ENCODE results near the gene C10orf90.

C10orf90 gene

DNA sequence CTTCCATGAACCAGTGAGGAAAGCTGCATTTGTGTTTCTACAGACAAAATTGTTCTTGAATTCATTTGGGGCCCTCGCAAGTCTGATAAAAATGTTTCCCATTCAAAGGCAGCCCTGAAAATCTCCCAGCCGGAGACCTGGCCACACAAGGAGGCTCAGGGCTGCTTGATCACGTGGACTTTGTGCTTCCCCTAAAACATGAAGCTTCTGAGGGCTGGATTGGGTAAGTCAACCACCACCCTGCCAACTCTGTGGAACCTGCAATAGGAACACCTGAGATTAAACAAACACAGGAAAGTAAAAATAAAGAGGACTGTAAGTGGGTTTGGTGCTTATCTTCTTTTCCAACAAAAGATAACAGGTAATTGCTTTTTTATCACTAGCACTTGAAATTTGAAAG, 133.8 kb downstream of the C10orf90 start:
- no peak for DNase-seq

GRCh38 chr10:126536148-126536547, 134.3 kb downstream of the C10orf90 start:
- DNase-seq, result no peak

- no peak for DNase-seq
Observed at GRCh38 chr10:126533644-126534043, 136.8 kb downstream of the C10orf90 start.

DNA sequence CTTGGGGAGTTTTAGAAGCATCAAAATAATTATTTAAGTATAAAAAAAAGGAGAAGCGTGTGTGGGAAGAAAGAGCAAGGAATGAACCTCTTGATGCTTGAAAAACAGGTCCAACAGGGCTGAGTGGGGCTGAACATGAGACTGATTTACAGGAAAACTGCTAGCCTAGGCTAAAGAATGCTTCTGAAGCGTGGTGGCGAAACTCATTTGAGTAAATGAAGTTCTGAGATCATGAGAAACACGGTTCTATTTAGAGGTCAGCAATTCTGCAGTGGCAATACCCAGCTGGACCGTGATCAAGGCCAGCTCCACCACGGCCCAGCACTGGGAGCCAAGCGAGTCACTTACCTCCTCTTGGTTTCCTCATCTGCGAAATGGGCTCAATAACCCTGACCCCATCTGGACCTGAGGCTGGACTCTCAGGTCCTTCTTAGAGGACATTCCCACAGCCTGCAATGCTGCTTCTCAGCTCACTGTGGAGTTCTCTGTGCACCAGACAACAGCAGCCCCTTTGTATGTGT, 142.1 kb downstream of the C10orf90 start:
- no peak for DNase-seq

GRCh38 chr10:126527645-126528314, 142.7 kb downstream of the C10orf90 start:
- no peak for DNase-seq

- no peak for DNase-seq
Observed at GRCh38 chr10:126525326-126525725, 145.2 kb downstream of the C10orf90 start.

- DNase-seq, result no peak
Observed at GRCh38 chr10:126524526-126524925, 146.0 kb downstream of the C10orf90 start.

DNA sequence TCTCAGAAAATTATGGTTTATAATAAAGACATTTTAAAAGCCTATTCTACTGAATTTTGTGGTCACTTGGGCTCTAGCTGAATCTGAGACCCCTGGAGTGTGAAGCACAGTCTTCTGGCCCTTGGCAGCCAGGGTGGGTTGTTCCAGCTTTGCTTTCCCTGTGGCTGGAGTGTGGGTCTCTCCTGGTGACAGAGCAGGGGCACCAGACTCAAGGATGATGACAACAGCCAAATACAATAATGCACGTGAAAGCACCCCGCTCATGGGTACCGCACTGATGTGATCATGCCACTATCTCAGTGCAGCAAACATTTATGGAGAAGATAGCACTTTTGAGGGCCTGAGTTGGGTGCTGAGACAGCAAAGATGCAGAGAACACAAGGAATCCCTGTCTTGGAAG, 147.4 kb downstream of the C10orf90 start:
- no peak for DNase-seq

DNA sequence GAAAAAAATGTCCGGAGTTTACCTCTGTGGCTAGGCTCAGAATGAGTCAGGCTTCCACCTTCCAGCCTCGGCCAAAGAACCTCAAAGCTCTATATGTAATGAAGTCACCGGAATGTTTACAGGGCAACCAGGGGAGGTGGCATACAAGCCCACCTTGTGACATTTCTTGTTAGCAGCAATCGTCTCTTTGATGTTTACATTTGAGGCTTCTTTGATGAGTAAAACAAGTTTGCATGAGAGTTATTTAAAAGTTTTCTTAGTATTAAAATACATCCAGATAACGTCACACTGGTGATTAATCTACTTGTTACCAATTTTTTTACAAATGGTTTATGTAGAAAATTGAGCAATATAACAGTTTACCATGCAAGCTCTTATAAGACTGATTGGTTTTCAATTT, 149.1 kb downstream of the C10orf90 start:
- DNase-seq, result no peak

- DNase-seq, result no peak
Observed at GRCh38 chr10:126520751-126521317, 149.7 kb downstream of the C10orf90 start.

DNA sequence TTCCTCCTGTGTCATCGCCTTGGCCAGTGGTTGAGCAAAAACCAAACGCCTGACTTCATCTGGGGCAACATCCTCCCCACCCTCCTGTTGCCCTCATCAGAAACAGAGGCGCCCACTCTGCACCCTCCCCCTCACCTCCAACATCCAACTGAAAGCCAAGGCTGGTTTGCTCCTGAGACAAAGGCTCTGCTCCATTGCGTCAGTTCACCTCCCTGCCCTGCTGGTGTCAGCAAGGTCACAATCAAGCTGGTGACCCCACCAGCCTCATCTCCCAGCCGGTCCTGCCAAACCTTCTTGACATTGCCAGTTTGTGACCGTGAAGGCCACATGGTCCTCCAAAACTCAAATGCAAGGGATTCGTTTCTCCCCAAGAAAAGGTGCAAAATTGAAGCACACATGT, 150.5 kb downstream of the C10orf90 start:
- DNase-seq, result no peak

GRCh38 chr10:126519185-126519584, 151.3 kb downstream of the C10orf90 start:
- no peak for DNase-seq

- no peak for DNase-seq
Observed at GRCh38 chr10:126518218-126519080, 152.0 kb downstream of the C10orf90 start.

DNA sequence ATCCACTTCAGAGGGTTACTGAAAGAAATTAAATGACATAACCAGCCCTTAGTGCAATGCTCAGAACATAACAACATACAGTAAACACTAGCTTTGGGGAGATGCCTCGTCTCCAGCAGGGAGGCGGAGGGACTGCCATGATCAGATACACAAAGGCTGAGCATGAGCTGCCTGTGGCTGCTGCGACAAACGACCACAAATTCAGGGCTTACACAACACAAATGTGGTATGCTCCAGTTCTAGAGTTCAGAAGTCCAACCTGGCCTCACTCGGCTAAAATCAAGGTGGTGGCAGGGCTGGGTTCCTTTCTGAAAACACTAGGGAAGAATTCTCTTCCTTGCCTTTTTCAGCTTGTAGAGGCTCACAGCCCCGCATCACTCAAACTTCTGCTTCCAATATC, 154.0 kb downstream of the C10orf90 start:
- no peak for DNase-seq

DNA sequence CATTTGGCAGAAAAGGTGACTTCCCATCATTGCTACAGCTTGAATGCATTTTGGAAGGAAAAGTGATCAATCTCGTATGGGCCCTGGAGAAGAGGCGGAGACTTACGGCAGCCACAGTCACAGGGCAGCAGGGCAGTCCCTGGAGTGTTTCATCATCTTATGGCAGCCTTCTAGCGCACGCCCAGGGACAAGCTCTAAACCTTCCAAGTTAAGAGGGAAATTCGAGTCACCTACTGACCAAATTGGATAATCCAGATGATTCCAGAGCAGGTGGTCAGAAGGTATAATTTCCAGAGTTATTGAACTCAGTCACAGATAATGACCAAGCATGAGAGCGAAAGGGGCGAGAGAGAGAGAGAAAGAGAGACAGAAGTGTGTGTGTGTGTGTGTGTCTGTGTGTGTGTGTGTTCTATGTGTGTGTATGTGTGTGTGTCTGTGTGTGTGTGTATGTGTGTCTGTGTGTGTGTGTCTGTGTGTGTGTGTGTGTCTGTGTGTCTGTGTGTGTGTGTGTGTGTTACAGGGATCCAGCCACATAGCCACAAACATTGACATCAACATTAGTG, 158.5 kb downstream of the C10orf90 start:
- no peak for DNase-seq

- no peak for DNase-seq
Observed at GRCh38 chr10:126509182-126509581, 161.3 kb downstream of the C10orf90 start.

DNA sequence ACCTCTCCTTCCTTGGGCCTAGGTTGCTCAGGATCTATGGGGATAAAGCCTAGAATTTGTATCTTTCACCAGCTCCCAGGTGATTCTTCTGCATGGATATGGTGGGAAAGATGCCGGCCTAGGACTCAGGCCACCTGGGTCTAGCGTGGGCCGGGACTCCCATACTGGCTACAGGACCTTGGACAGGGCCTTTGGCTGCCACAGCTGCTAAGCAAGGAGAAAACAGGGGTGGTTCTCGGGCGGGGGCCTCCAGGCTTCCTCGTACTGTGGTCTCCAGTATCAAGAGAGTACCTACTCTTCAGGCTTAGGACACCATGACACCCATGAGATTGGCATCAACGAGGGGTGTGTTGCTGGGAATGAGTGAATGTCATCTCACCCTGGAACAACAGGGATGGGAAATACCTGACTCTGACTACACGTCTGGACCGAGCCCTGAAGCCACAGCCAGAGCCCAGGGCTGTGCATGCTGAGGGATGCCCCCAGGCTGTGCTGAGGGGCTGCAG, 161.9 kb downstream of the C10orf90 start:
- no peak for DNase-seq

DNA sequence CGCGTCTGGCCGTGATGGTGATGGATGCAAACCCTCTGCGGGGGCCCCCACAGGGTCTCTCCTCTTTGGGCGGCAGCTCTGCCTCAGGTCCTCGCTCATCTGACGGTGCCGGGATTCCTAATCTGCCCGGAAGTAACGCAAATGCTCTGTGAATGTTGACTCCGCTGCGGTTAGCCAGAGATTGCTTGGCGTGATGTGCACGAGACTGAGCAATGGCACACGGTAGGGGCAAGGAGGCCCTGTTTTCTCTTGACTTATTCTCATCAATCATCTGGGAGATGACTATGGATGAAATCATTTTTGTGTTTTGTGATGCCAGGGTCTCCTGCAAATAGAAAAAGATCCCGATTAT, 165.8 kb downstream of the C10orf90 start:
- DNase-seq, result no peak

DNA sequence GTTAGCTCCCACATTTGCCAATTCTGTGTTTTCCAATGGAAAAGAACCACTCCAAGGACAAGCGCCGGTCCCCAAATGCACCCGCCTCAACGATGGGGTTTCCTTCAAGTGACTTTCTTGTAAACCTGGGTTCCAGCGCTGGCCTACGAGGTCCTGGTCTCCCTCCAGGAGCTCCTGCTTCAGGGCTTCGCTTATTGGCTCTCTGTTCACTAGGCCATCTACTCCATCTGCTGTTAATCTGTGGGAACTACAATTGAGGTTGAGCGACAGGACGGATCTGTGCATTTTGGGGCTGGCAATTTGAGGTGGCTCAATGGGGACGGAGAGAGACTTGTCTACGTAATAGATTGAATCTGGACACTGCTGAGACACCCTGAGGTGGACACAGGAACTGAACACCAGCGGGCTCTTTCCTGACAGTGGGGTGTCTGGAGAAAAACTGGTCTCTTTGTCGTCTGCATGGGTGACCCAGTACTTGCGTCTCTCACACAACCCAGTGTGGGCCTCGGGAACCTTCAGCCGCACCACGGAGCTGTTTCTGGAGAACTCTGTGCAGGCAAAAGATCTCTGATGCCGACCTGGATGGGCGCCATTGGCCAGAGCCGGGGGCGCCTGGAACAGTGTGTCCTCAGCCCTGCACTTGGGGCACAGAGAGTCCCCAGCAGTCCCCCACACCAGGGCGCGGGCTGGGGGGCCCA, 166.3 kb downstream of the C10orf90 start:
- DNase-seq, result peak; percentile 5

GRCh38 chr10:126503392-126504062, 167.0 kb downstream of the C10orf90 start:
- no peak for DNase-seq

DNA sequence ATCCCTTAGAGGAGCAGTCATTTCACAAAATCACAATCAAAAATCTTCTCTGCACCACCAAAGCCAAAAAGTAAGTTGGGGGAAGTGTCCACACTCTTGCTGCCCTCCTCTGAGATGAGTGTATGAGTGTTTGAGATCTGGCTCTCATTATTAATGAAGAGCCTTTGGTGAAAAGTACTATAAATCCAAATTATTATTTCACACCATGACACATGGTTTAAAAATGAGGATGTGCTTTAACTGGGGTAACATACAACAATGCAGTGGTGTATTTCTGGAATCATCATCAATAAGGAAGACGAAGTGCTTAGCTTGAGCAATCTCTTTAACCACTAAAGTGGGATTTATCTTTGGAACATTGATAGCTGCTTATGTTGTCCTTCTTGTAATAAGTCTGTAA, 168.1 kb downstream of the C10orf90 start:
- DNase-seq, result no peak

- no peak for DNase-seq
Observed at GRCh38 chr10:126501828-126502227, 168.7 kb downstream of the C10orf90 start.
